Heart left ventricle (tissue), 16 donors: ENCODE results near the gene BAIAP3. TPM values are rescaled to one million over a fixed set of nuclear protein-coding genes. Genes with fewer than 3 reads are reported as not detected.
A peak's percentile ranks its signal among the peaks of the same experiment; 100 is the strongest.

Experiments
- ATAC-seq, 4 donors: fragments of 200-7000 bp; cut with Tn5 transposase; one replicate each; pipeline ENCODE4 v1.9.1; 2020 to 2022; ENCODE audit warnings: moderate library complexity in 4 of 4, mild to moderate bottlenecking in 3 of 4, moderate number of reproducible peaks in 1 of 4
- DNase-seq, 5 donors: peaks; one replicate each; pipeline ENCODE4 v3.0.0-alpha.2; 2020
- H3K27ac ChIP-seq, 12 donors: fragments of 200-600 bp; sonication (generic) in 4 of 12; one replicate each; pipeline versions ENCODE4 v1.5.0 to v1.8.0; 2016 to 2022; ENCODE audit warnings: mild to moderate bottlenecking in 2 of 12
- H3K27me3 ChIP-seq, 9 donors: fragments of 200-600 bp; sonication (generic) in 2 of 9; one replicate each; pipeline versions ENCODE4 v1.5.1 to v1.8.0; 2016 to 2022; ENCODE audit warnings: mild to moderate bottlenecking in 3 of 9
- H3K36me3 ChIP-seq, 9 donors: fragments of 200-600 bp; sonication (generic) in 2 of 9; one replicate each; pipeline versions ENCODE4 v1.5.0 to v1.8.0; 2018 to 2022; ENCODE audit warnings: mild to moderate bottlenecking in 2 of 9
- H3K4me1 ChIP-seq, 12 donors: fragments of 200-600 bp; sonication (generic) in 4 of 12; one replicate each; pipeline versions ENCODE4 v1.5.0 to v1.8.0; 2016 to 2022; ENCODE audit warnings: mild to moderate bottlenecking in 3 of 12
- H3K4me3 ChIP-seq, 12 donors: fragments of 200-600 bp; sonication (generic) in 4 of 12; one replicate each; pipeline versions ENCODE4 v1.5.0 to v1.8.0; 2017 to 2022; ENCODE audit warnings: mild to moderate bottlenecking in 9 of 12, moderate library complexity in 4 of 12
- H3K9me3 ChIP-seq, 12 donors: fragments of 200-600 bp; sonication (generic) in 4 of 12; one replicate each; pipeline versions ENCODE4 v1.5.0 to v1.8.0; 2016 to 2022; ENCODE audit warnings: mild to moderate bottlenecking in 1 of 12
- CTCF ChIP-seq, 12 donors: fragments of 200-600 bp; sonication (generic) in 4 of 12; IDR thresholded peaks; one replicate each; pipeline versions ENCODE4 v1.5.0 to v1.8.0; 2018 to 2022; ENCODE audit warnings: antibody characterized with exemption in 12 of 12, mild to moderate bottlenecking in 5 of 12
- POLR2A ChIP-seq, 2 donors: fragments of 450-650 bp; IDR thresholded peaks; one replicate each; pipeline ENCODE4 v1.6.1; 2017; ENCODE audit warnings: antibody characterized with exemption in 2 of 2, mild to moderate bottlenecking in 2 of 2, moderate library complexity in 2 of 2
- WGBS, 4 donors: extraction: QIAGEN DNeasy Blood & Tissue Kit in 2 of 4; methylation state at CpG; one replicate each; pipeline versions ENCODE4 v1.1.5 to v1.1.7; 2013 to 2018; 5-methylcytosine and 5-hydroxymethylcytosine counted together
- intact Hi-C, 10 donors: fragments of 100-400 bp; cut with DNase I; formaldehyde crosslinking; loops; one replicate each; pipeline versions ENCODE4 v1.11.1 to v1.14.2; 2022
- polyA plus RNA-seq, 2 donors: library from polyadenylated mRNA; stranded (reverse); fragments of 200-250 nt; gene quantifications; one replicate each; pipeline ENCODE4 v1.2.3, GENCODE V29; 2013
- total RNA-seq, 9 donors: library from RNA; depleted of rRNA in 2 of 9; stranded (reverse); fragments of >200 nt in 2 of 9; fragmentation: NEBNext Ultra II Directional in 3 of 9; extraction: Animal tissue kit (Norgen Biotek cat#: 25700) in 3 of 9; gene quantifications; one replicate each; pipeline versions ENCODE4 v1.1.0 to v1.2.4, GENCODE V29; 2016 to 2023
- donor health status: ischemic (EF 13 %, LVEDD 7.1; RV severe dilation, severe dysfunction).
- donor health status: healthy with polysubstance abuse.
- donor health status: DM: no; HTN: yes; CAD: no.
- donor health status: DM: no; HTN: no; CAD: no.
- donor health status: ischemic (EF 25% LVEDD 6.9; RV normal size, moderate dysfunction).
- donor health status: ischemic (EF 25% LVEDD 5.7; RV mildly dilated, moderate dysfunction).
- donor health status: healthy.
- donor health status: DM: yes; HTN: yes; CAD: no.
- donor health status: ischemic (EF 35%, LVEDD 5.7; RV mildly dilated, moderate dysfunction).
- donor health status: nonischemic (EF 11% LVEDD 7.7; RV severe dilation, severe dysfunction).
- donor health status: DM: yes; HTN: yes; CAD: no.
- donor health status: PGD.
- donor health status: ischemic (EF 29% LVEDD 5.4; RV normal size, mild dysfunction).
- donor health status: nonischemic (EF 23%, LVEDD 6.1; RV moderate dilation, normal function).

The BAIAP3 gene
- total and polyA plus RNA-seq, 11 donors = 0.88 to 4.0 (median 2.6) TPM

GRCh38 chr16:1324286-1324826, 9.1 kb upstream of the BAIAP3 start:
- ATAC-seq = no peak
- Histone ChIP-seq H3K27me3 (no peaks in the 10 kb centered on the region), H3K36me3 (peaks cover 5 to 65% (median 58%) of the 10 kb centered on the region in 9 donors), H3K9me3 (no peaks in the 10 kb centered on the region), H3K4me1 (peaks cover 0 to 23% (median 0%) of the 10 kb centered on the region in 12 donors), H3K27ac (no peak overlapping the region), H3K4me3 (no peak overlapping the region)
- TF ChIP-seq CTCF (IDR thresholded peaks at IDR 0.05) = no peak
- no peak for TF ChIP-seq POLR2A (IDR thresholded peaks at IDR 0.05)
- 83 to 87% (median 85%) methylated on average over 22 of the region's 22 CpGs for WGBS, 4 donors
- no peak for DNase-seq
- intact Hi-C loops = no loop called here

- no peak overlapping the region for H3K27ac ChIP-seq
These were observed 8.2 kb upstream of the BAIAP3 start for GRCh38 chr16:1325261-1325660.

GRCh38 chr16:1325673-1326371, 7.6 kb upstream of the BAIAP3 start:
- peaks cover 0 to 50% (median 44%) of the 10 kb centered on the region in 9 donors for H3K36me3 ChIP-seq

More at GRCh38 chr16:1325261-1325660, 8.2 kb upstream of the BAIAP3 start:
- Histone ChIP-seq H3K9me3 (peaks cover 0 to 1% (median 0%) of the 10 kb centered on the region in 12 donors), H3K4me3 (no peak overlapping the region), H3K36me3 (peaks cover 0 to 56% (median 49%) of the 10 kb centered on the region in 9 donors), H3K27me3 (no peaks in the 10 kb centered on the region), H3K4me1 (peaks cover 0 to 23% (median 0%) of the 10 kb centered on the region in 12 donors)
- intact Hi-C loops = no loop called here
- DNase-seq (no peak), ATAC-seq (no peak)
- TF ChIP-seq POLR2A (IDR thresholded peaks at IDR 0.05) = no peak
- no peak for TF ChIP-seq CTCF (IDR thresholded peaks at IDR 0.05)
- 88 to 90% (median 88%) methylated on average over 14 to 15 of the region's 15 CpGs for WGBS, 4 donors

More at GRCh38 chr16:1325673-1326371, 7.6 kb upstream of the BAIAP3 start:
- no peak for TF ChIP-seq POLR2A (IDR thresholded peaks at IDR 0.05)
- TF ChIP-seq CTCF (IDR thresholded peaks at IDR 0.05) = no peak
- Histone ChIP-seq H3K27ac (peak overlapping the region in 3 of 12 donors; percentile 9 to 39 (median 35)), H3K4me1 (peaks cover 0 to 23% (median 0%) of the 10 kb centered on the region in 12 donors), H3K4me3 (no peak overlapping the region), H3K9me3 (peaks cover 0 to 6% (median 0%) of the 10 kb centered on the region in 12 donors), H3K27me3 (no peaks in the 10 kb centered on the region)
- ATAC-seq (peak in 3 of 4 donors; percentile 14 to 37 (median 25)), DNase-seq (no peak)
- 52 to 71% (median 58%) methylated on average over 8 to 20 of the region's 20 CpGs for WGBS, 4 donors
- intact Hi-C loops = no loop called here
